AG04450 (cell line): ENCODE data around the gene RUNX2. TPM values are rescaled to one million over a fixed set of nuclear protein-coding genes. Genes with fewer than 3 reads are reported as not detected.

Experiments used
- CTCF ChIA-PET: fragments of 300-600, 350-600 bp; formaldehyde crosslinking; extraction: SDS; loops from one replicate; lab custom pipeline; 2022; ENCODE audit warnings: antibody characterized with exemption, inconsistent platforms; lab: Charles Lee
- POLR2A ChIA-PET: fragments of 350-600 bp; formaldehyde crosslinking; extraction: SDS; loops from one replicate; lab custom pipeline; 2021; ENCODE audit warnings: antibody characterized with exemption, inconsistent platforms; lab: Yijun Ruan, JAX
- DNase-seq: peaks from one replicate; pipeline ENCODE4 v3.0.0-alpha.2; 2011; ENCODE audit warnings: low read depth, low spot score
- H3K27ac ChIP-seq: one replicate; pipeline ENCODE4 v1.5.1; 2012; ENCODE audit warnings: low read depth, low read length, control low read depth
- H3K27me3 ChIP-seq: one replicate; pipeline ENCODE4 v1.6.0; 2012; ENCODE audit warnings: low read length; ENCODE audit not compliant: control insufficient read depth, insufficient read depth
- H3K4me3 ChIP-seq: 2 replicates; pipeline ENCODE4 v1.5.1; 2011; ENCODE audit warnings: mild to moderate bottlenecking, low read depth, low read length, control low read depth
- H3K9me3 ChIP-seq: 2 replicates; pipeline ENCODE4 v1.5.1; 2012; ENCODE audit warnings: low read length; ENCODE audit not compliant: control insufficient read depth, insufficient read depth
- polyA plus RNA-seq: library from polyadenylated mRNA; depleted of rRNA; stranded (reverse); fragments of >200 nt; gene quantifications from 2 replicates; pipeline ENCODE4 v1.2.3, GENCODE V29; 2011
- TF ChIP-seq, protein P1 (sequence below): IDR thresholded peaks from 2 replicates; pipeline ENCODE4 v1.5.1; 2011; ENCODE audit warnings: low read depth, low read length, control low read depth, inconsistent platforms

Gene RUNX2
- polyA plus RNA-seq, 1 experiment = 3.4 TPM

DNA sequence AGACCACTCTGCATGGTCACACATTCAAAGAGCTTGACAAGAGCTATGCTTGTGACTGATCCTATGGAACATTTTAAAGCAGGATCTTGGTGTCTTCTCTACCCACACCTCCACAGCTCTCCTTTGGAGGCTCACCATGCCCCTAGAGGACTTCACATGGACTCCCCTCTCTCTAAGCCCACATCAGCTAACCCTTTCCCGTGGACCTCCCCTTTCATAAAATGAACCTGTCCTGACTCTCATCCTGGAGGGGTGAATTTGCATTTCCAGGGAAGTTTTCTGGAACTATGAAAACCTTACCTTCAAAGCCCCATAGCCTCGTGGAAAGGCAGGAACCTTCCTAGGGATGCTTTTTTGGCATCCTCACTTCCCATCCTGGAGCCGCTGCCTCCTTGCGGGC, 234.0 kb downstream of the RUNX2 start:
- DNase-seq = no peak
- H3K9me3 ChIP-seq = no peaks in the 10 kb centered on the region
- TF ChIP-seq, protein P1, sequence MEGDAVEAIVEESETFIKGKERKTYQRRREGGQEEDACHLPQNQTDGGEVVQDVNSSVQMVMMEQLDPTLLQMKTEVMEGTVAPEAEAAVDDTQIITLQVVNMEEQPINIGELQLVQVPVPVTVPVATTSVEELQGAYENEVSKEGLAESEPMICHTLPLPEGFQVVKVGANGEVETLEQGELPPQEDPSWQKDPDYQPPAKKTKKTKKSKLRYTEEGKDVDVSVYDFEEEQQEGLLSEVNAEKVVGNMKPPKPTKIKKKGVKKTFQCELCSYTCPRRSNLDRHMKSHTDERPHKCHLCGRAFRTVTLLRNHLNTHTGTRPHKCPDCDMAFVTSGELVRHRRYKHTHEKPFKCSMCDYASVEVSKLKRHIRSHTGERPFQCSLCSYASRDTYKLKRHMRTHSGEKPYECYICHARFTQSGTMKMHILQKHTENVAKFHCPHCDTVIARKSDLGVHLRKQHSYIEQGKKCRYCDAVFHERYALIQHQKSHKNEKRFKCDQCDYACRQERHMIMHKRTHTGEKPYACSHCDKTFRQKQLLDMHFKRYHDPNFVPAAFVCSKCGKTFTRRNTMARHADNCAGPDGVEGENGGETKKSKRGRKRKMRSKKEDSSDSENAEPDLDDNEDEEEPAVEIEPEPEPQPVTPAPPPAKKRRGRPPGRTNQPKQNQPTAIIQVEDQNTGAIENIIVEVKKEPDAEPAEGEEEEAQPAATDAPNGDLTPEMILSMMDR = no peak
- CTCF ChIA-PET = interaction anchor here (1.3 to 1.4 kb wide), 2 partner anchors 361 to 1087 kb away, joined by 4 to 5 read pairs; no protein-coding TSS in a partner anchor
- POLR2A ChIA-PET = no interaction called here
- no peaks in the 10 kb centered on the region for H3K27me3 ChIP-seq
- H3K4me3 ChIP-seq = no peak overlapping the region
- H3K27ac ChIP-seq = no peak overlapping the region

DNA sequence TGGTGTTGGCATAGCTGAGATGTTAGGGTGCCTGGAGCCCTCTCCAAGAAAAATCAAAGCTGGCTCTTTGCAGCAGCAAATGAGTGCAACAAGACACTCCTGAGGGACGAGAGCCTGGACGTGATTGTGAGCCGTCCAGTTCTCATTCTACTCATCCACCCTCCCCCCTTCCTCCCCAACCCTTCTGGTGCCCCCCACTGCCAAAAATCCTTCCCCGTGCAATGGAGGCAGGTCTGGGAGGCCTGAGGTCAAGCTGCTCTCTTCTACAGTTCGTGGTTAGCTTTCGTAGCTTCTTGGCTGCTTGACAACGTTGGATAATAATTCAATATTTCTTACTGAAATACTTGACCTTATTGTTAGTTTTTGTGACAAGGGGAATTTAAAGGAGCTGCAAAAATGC, 234.9 kb downstream of the RUNX2 start:
- POLR2A ChIA-PET = no interaction called here

DNA sequence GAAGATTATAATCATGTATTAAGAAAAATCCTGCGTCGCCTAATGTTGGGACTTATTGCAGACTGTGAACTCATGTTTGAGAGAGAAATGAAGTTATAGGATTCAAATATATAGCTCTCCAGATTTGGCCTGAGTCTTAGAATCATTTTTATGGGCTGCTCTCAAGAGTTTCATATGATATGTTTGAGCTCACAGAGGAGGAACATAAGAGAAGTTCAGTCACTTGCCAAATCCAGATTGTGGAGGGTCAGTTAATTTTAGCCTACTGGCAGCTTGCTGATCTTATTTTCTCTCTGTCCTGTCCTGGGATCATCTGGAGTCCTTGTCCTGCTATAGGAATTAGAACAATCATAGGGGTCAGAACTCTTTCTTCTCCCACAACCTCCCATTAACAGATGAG, 235.7 kb downstream of the RUNX2 start:
- ChIA-PET POLR2A (no interaction called here), CTCF (interaction anchor here (0.8 to 1.3 kb wide), 2 partner anchors 14 to 150 kb away, joined by 3 to 4 read pairs; no protein-coding TSS in a partner anchor)
- Histone ChIP-seq H3K27ac (no peak overlapping the region), H3K4me3 (no peak overlapping the region), H3K27me3 (no peaks in the 10 kb centered on the region), H3K9me3 (no peaks in the 10 kb centered on the region)
- no peak for DNase-seq
- TF ChIP-seq, protein P1 = no peak

More for the DNA sequence above, 234.9 kb downstream of the RUNX2 start:
- H3K4me3 ChIP-seq = no peak overlapping the region
- TF ChIP-seq, protein P1 = no peak
- H3K27me3 ChIP-seq = no peaks in the 10 kb centered on the region
- CTCF ChIA-PET = interaction anchor here (1.3 to 1.4 kb wide), 3 partner anchors 15 to 1088 kb away, joined by 4 to 5 read pairs (median 4); no protein-coding TSS in a partner anchor
- H3K27ac ChIP-seq = no peak overlapping the region
- DNase-seq = no peak
- H3K9me3 ChIP-seq = no peaks in the 10 kb centered on the region

DNA sequence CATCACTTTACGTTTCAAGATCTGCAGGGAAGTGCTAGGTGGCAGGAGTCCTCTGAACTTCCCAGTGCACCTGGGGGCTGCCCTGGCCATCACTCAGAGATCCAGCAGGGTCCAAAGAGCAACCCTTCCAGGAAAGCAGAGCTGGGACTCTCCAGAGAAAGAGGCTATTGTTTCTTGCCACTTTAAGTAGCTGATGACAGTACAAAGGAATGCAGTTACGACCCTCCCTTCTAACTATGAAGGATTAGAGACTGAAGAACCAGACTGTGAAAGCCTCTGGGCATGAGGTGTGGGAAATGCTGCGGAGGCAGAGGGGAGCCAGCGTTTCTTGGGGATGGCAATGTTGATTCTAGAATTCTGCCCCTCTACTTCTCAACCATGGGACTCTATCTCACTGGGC, 238.8 kb downstream of the RUNX2 start:
- ChIA-PET CTCF (no interaction called here), POLR2A (no interaction called here)
- no peaks in the 10 kb centered on the region; the same call in 1 of the 2 replicates for H3K9me3 ChIP-seq
- no peak overlapping the region for H3K27ac ChIP-seq
- DNase-seq = no peak
- H3K27me3 ChIP-seq = no peaks in the 10 kb centered on the region
- H3K4me3 ChIP-seq = no peak overlapping the region
- TF ChIP-seq, protein P1 = no peak

DNA sequence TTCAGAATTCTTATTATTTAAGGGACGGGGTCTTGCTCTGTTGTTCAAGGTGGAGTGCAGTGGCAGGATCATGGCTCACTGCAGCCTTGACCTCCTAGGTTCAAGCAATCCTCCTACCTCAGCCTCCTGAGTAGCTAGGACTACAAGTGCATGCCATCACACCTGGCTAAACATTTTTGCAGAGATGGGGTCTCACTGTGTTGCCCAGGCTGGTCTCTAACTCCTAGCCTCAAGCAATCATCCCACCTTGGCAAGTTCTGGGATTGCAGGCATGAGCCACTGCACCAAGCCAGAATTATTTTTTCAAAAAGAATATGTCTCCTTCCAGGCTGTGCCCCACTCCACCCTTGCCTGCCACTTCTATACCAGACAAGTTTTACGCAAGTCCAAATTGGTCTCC, 239.7 kb downstream of the RUNX2 start:
- ChIA-PET POLR2A (no interaction called here), CTCF (no interaction called here)
- H3K27ac ChIP-seq = no peak overlapping the region

More for the DNA sequence above, 239.7 kb downstream of the RUNX2 start:
- H3K9me3 ChIP-seq = no peaks in the 10 kb centered on the region; the same call in 1 of the 2 replicates
- no peak overlapping the region for H3K4me3 ChIP-seq
- no peaks in the 10 kb centered on the region for H3K27me3 ChIP-seq
- TF ChIP-seq, protein P1 = no peak
- no peak for DNase-seq
